Activated CD4-positive, CD25-positive, alpha-beta regulatory T cell treated with anti-CD3 and anti-CD28 coated beads, Interleukin-2, amount 50 U/mL, for 24 hours (primary cell): ENCODE measurements around the gene CNEP1R1.

Experiments used
- ATAC-seq, 2 donors: fragments of 150-1000 bp; cut with Tn5 transposase; one replicate each; pipeline ENCODE4 v1.10.0; 2021; ENCODE audit warnings: mild to moderate bottlenecking in 1 of 2, moderate library complexity in 1 of 2

The CNEP1R1 gene

DNA sequence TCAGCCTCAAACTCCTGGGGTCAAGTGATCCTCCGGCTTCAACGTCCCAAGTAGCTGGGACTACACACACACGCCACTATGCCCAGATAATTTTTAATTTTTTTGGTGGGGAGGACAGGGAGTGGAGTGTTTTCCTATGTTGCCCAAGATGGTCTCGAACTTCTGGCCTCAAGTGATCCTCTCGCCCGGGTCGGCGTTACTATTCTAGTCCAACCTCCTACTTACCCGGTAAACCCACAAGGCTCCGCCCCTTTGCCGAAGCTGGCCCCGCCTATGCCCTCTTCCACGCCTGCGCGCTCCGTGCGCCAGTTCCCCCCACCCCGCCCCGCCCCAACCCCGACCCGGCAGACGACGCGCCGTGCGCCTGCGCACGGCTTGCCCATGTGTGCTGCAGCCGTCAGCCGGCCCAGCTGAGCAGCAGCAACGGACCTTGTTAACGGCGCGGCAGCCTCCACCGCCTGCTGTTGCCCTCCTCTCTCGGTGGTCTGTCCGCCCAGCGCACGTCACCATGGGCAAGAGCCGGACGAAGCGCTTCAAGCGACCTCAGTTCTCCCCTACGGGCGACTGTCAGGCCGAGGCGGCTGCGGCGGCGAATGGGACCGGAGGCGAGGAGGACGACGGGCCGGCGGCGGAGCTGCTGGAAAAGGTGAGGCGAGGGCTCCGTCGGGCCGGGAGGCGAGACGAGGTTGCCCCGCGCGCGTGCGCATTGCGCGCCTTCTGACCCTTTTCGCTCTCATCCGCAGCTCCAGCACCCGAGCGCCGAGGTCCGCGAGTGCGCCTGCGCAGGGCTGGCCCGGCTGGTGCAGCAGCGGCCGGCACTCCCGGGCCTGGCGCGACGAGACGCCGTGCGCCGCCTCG is 40.8 kb downstream of the CNEP1R1 start, which contains the start of gene HEATR3:
TSS of gene HEATR3 (plus strand) at position 347 of the 858 bp plus-strand sequence. CDS start at position 509, 162 bp downstream.
- ATAC-seq: peak; percentile 84 to 85

DNA sequence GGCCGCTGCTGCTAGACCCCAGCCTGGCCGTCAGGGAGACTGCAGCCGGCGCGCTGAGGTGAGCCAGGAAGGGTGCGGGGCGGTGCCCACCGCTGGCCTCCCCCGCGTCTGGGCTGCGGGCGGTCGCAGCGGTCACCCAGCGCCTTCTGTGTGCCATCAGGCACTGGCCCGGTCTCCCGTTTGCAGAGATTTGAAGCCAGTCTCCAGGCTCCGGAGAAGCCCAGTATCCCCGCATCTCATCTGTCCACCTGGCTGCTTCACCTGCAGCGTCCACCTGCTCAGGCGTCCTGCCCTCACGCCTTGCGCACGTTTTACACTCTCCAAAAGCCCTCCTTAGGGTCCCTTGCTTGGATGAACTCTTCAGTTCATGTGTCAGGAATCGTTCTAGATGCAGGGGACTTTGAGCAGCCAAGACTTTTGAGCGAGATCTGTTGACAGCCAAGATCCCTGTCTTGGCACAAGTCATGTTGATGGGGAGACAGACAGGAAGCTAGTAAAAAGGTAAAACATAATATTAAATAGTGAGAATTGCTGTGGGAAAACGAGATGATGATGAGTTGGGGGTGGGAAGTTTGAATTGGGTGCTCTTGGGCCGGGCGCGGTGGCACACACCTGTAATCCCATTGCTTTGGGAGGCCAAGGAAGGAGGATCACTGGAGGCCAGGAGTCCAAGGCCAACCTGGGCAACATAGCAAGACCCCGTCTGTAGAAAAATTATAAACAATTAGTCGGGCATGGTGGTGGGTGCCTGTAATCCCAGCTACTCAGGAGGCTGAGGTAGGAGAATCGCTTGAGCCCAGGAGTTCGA is 41.7 kb downstream of the CNEP1R1 start:
- ATAC-seq: no peak

GRCh38 chr16:50067290-50067853 is 42.3 kb downstream of the CNEP1R1 start:
- peak in 1 of 2 donors; percentile 28 for ATAC-seq

GRCh38 chr16:50068550-50068949 is 43.5 kb downstream of the CNEP1R1 start:
- no peak for ATAC-seq

DNA sequence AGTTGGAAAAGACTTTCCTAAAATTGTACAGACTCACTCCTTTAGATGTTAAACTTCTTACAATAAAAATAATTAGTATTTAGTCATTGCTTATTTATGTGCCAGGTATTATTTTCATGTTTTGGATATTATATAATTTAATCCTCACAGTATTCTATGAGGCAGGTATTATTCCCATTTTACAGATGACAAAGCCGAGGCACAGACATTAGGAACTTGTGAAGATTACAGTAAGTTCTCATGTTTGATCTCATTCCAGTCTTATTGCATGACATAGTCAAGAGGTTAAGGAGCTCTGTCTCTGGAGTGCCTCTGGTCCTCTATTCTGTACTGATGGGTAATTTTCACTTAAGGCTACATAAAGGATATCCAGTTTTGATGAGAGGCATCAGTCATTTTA is 44.0 kb downstream of the CNEP1R1 start:
- ATAC-seq: no peak

- ATAC-seq: no peak
Observed at GRCh38 chr16:50071075-50071671, 46.1 kb downstream of the CNEP1R1 start.

- peak; percentile 22 to 66 for ATAC-seq
Observed at GRCh38 chr16:50072730-50073129, 47.7 kb downstream of the CNEP1R1 start.

DNA sequence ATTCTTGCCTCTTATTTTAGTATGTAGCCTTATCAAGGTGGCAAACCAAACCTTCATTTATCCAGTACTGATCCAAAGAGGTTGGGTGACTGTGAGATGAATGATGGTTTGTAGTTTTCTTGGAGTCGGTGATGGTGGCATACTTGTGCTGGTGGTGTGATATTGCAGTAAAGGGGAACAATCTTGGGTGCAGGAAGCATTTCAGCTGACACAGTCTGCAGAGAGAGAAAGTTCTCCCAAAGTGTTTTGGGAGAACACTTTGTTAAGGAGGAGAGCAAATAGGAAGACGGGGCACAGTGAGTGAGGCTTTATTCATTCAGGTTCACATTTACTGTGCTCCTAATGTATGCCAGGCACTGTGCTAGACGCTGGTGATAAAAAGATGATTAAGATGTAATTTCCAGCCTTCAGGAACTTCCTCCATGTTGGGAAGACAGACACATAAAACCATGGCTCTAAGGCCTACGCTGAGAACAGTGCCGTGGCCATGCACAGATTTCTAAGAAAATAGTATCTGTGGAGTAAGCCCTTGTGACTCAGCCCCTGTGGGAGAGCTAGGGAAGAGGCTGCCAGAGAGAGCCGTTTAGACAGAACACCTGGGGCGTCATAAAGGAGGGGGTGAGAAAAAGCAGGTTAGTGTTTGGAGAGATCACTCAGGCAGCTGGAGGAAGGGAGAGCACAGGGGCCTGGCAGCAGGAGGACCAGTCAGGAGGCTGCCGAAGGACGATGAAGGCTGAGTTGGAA is 54.5 kb downstream of the CNEP1R1 start:
- ATAC-seq: no peak

DNA sequence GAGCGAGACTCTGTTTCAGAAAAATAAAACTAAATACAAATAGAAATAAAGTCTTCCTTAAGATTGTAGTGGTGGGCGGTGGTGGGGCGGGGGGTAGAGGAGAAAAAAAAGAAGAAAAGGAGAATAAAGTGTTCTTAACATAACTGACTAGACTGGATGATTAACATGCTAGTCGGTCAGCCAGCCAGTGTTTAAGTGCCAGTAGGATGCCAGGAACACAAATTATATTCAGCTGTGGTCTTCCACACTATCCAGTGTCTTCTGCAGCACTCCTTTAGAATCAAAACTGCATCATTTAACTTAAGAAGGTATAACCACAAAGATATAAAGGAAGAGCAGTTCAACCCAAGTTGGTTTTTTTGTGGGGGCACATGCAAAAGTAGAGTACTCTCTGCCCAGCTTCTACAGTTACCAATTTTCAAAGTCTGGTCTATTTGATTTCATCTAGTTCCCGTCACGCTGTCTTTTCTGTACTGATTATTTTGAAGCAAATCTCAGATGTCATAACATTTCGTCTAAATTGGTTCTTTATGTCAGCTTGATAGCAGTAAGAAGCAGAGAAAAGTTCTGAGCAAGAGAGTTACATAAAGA is 56.5 kb downstream of the CNEP1R1 start:
- no peak for ATAC-seq

DNA sequence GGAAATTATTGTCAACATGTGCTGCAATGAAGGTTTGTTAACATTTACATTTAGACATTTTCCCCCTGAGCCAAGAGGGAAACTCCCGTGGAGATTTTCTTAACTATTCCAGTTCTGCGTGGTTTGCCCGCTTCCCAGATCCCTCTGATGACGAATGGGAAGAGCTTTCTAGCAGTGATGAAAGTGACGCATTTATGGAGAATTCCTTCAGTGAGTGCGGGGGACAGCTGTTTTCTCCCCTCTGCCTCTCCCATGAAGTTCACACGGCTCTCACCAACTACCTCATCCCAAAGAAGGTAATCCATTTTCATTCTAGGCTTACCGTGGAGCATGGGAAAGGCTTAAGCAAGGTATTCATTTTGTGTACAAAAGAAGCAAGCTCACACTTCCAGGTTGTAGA is 59.0 kb downstream of the CNEP1R1 start:
- no peak for ATAC-seq

GRCh38 chr16:50086176-50086575 is 61.2 kb downstream of the CNEP1R1 start:
- ATAC-seq: no peak
